GM12878 (cell line): ENCODE measurements around the gene HCN3. TPM values are rescaled to one million over a fixed set of nuclear protein-coding genes. Genes with fewer than 3 reads are reported as not detected.

Experiments
- ATAC-seq: fragments of 200-7000 bp; cut with Tn5 transposase; 3 replicates; pipeline ENCODE4 v1.9.1; 2020; ENCODE audit warnings: mild to moderate bottlenecking, moderate library complexity
- BruUV-seq: library from RNA; stranded (reverse); fragments of 400-500 nt; replicated peaks from 2 replicates; lab custom pipeline; 2021; lab: Mats Ljungman, UMichigan
- CTCF ChIA-PET: fragments of 300-600 bp; sonication (Branson Sonifier 250); formaldehyde crosslinking; extraction: SDS; loops from one replicate; lab custom pipeline; 2021; ENCODE audit warnings: inconsistent platforms; lab: Yijun Ruan, JAX
- POLR2A ChIA-PET: fragments of 350-600 bp; formaldehyde crosslinking; extraction: SDS; loops from one replicate; lab custom pipeline; 2021; ENCODE audit warnings: inconsistent platforms; lab: Charles Lee
- RAD21 ChIA-PET: fragments of 300-600 bp; sonication (Branson Sonifier 250); formaldehyde crosslinking; loops from one replicate; lab custom pipeline; 2023; ENCODE audit warnings: antibody characterized with exemption; ENCODE audit not compliant: unreplicated experiment; lab: Charles Lee
- SMC1A ChIA-PET: fragments of 300-600 bp; sonication (Branson Sonifier 250); formaldehyde crosslinking; loops from one replicate; lab custom pipeline; 2023; ENCODE audit not compliant: unreplicated experiment, uncharacterized antibody; lab: Charles Lee
- DNase-seq: peaks from one replicate; pipeline ENCODE4 v3.0.0-alpha.2; 2011; ENCODE audit warnings: low read depth, low spot score
- FAIRE-seq: peaks from 3 replicates; lab custom pipeline; 2011; peaks lifted over from hg19 to GRCh38; lab: Jason Lieb, UNC
- H2AFZ ChIP-seq: 2 replicates; pipeline ENCODE4 v1.6.0; 2011; ENCODE audit warnings: low read depth, low read length, control low read depth; ENCODE audit not compliant: control insufficient read depth
- H3K27ac ChIP-seq: 2 replicates; pipeline ENCODE4 v1.5.1; 2011; ENCODE audit warnings: control low read depth; ENCODE audit not compliant: control insufficient read depth, insufficient read depth
- H3K27me3 ChIP-seq, 2 experiments: replicated peaks in 1 of 2; 2 replicates each; pipeline versions ENCODE4 v1.6.0 to v1.6.1; 2011; ENCODE audit warnings: low read length in 1 of 2; ENCODE audit not compliant: control insufficient read depth in 2 of 2, insufficient read depth in 2 of 2
- H3K36me3 ChIP-seq, 2 experiments: 2 replicates each; pipeline ENCODE4 v1.5.1; 2011; ENCODE audit warnings: low read length in 1 of 2; ENCODE audit not compliant: control insufficient read depth in 2 of 2, insufficient read depth in 2 of 2
- H3K4me1 ChIP-seq: 2 replicates; pipeline ENCODE4 v1.6.1; 2011; ENCODE audit warnings: mild to moderate bottlenecking, low read length, moderate library complexity, mixed read lengths; ENCODE audit not compliant: control insufficient read depth, insufficient read depth
- H3K4me2 ChIP-seq: 2 replicates; pipeline ENCODE4 v1.6.0; 2011; ENCODE audit warnings: control low read depth; ENCODE audit not compliant: control insufficient read depth, insufficient read depth
- H3K4me3 ChIP-seq: fragments of 200-600 bp; sonication (generic); 2 replicates; pipeline ENCODE4 v1.5.1; 2016
- H3K79me2 ChIP-seq: 2 replicates; pipeline ENCODE4 v1.6.0; 2011; ENCODE audit warnings: low read length; ENCODE audit not compliant: control insufficient read depth, insufficient read depth
- H3K9ac ChIP-seq: 2 replicates; pipeline ENCODE4 v1.8.0; 2011; ENCODE audit warnings: low read length, control low read depth, mixed read lengths; ENCODE audit not compliant: control insufficient read depth, insufficient read depth
- H3K9me3 ChIP-seq: replicated peaks from 3 replicates; pipeline ENCODE4 v1.5.1; 2011; ENCODE audit warnings: mild to moderate bottlenecking, low read length; ENCODE audit not compliant: control insufficient read depth, insufficient read depth
- H4K20me1 ChIP-seq: 2 replicates; pipeline ENCODE4 v1.6.0; 2011; ENCODE audit not compliant: control insufficient read depth, insufficient read depth
- BCL11A ChIP-seq: IDR thresholded peaks from 2 replicates; pipeline ENCODE4 v1.6.1; 2011; ENCODE audit warnings: low read depth, low read length
- CREB1 ChIP-seq: IDR thresholded peaks from 2 replicates; pipeline ENCODE4 v1.6.1; 2012; ENCODE audit warnings: low read depth, mild to moderate bottlenecking, inconsistent platforms
- EP300 ChIP-seq, 2 experiments: fragments of 150-350 bp in 1 of 2; IDR thresholded peaks; 2 replicates each; pipeline ENCODE4 v1.6.1; 2011 to 2012; ENCODE audit warnings: low read depth in 2 of 2, low read length in 2 of 2, borderline replicate concordance in 1 of 2, improper control_type of control experiment in 1 of 2, inconsistent platforms in 1 of 2; ENCODE audit not compliant: control insufficient read depth in 1 of 2
- NFYB ChIP-seq: IDR thresholded peaks from 2 replicates; pipeline ENCODE4 v1.6.1; 2011; ENCODE audit warnings: low read depth, mild to moderate bottlenecking, low read length, improper control_type of control experiment, moderate library complexity; ENCODE audit not compliant: insufficient read depth
- NR2C2 ChIP-seq: IDR thresholded peaks from 2 replicates; pipeline ENCODE4 v1.6.1; 2011; ENCODE audit warnings: borderline replicate concordance, low read depth; ENCODE audit not compliant: control insufficient read depth, insufficient read length
- POLR2A ChIP-seq: IDR thresholded peaks from 2 replicates; pipeline ENCODE4 v1.6.1; 2011; ENCODE audit warnings: low read depth, mild to moderate bottlenecking, low read length
- RELA ChIP-seq: fragments of 450-650 bp; IDR thresholded peaks from 2 replicates; pipeline ENCODE4 v1.8.0; 2014; ENCODE audit warnings: borderline replicate concordance; ENCODE audit not compliant: partially characterized antibody
- SIX5 ChIP-seq: IDR thresholded peaks from 2 replicates; pipeline ENCODE4 v1.6.1; 2011; ENCODE audit warnings: mild to moderate bottlenecking, low read depth, low read length, moderate library complexity; ENCODE audit not compliant: severe bottlenecking
- SMAD1 ChIP-seq: fragments of 450-650 bp; IDR thresholded peaks from 2 replicates; pipeline ENCODE4 v1.6.1; 2018; ENCODE audit warnings: mild to moderate bottlenecking, low read depth; ENCODE audit not compliant: partially characterized antibody
- STAT1 ChIP-seq: fragments of 450-650 bp; conservative IDR thresholded peaks from 2 replicates; pipeline ENCODE4 v1.6.1; 2014; ENCODE audit warnings: antibody characterized with exemption, mild to moderate bottlenecking
- TBL1XR1 ChIP-seq: IDR thresholded peaks from 2 replicates; pipeline ENCODE4 v1.6.1; 2012; ENCODE audit warnings: low read depth, low read length, improper control_type of control experiment
- TCF3 ChIP-seq: IDR thresholded peaks from 2 replicates; pipeline ENCODE4 v1.6.1; 2012; ENCODE audit warnings: low read depth, mild to moderate bottlenecking, low read length, borderline replicate concordance; ENCODE audit not compliant: insufficient read depth
- ZBED1 ChIP-seq: IDR thresholded peaks from 2 replicates; pipeline ENCODE4 v1.6.1; 2016; ENCODE audit warnings: borderline replicate concordance
- ZNF274 ChIP-seq: IDR thresholded peaks from one replicate; pipeline ENCODE4 v1.8.0; 2011; ENCODE audit not compliant: insufficient read length, insufficient read depth
- ZNF592 ChIP-seq: fragments of 450-650 bp; IDR thresholded peaks from 2 replicates; pipeline ENCODE4 v1.6.1; 2017; ENCODE audit warnings: mild to moderate bottlenecking, moderate library complexity
- ZNF622 ChIP-seq: fragments of 450-650 bp; IDR thresholded peaks from 2 replicates; pipeline ENCODE4 v1.6.1; 2017; ENCODE audit warnings: mild to moderate bottlenecking, inconsistent platforms
- WGBS: methylation state at CpG from one replicate; pipeline ENCODE4 v1.1.6; 2016; ENCODE audit warnings: low lambda C conversion rate; ENCODE audit not compliant: insufficient replicate concordance, insufficient coverage; ENCODE audit errors: missing lambda C conversion rate; 5-methylcytosine and 5-hydroxymethylcytosine counted together
- in situ Hi-C: fragments of 300-500 bp; cut with MboI; formaldehyde crosslinking; loops from 9 replicates; pipeline ENCODE4 v1.14.3; 2018; ENCODE audit warnings: mixed read lengths
- intact Hi-C: fragments of 100-400 bp; cut with micrococcal nuclease; formaldehyde crosslinking; loops from one replicate; pipeline ENCODE4 v1.14.2; 2022; ENCODE audit not compliant: unreplicated experiment
- polyA plus RNA-seq, 11 experiments: library from polyadenylated mRNA; depleted of rRNA in 4 of 11; unstranded in 6 of 11; stranded (reverse) in 5 of 11; fragments of >200 nt; fragmentation: Nextera tagmentation in 4 of 11; fragmentation: Illumina TruSeq in 1 of 11; extraction: Ambion mirVana in 4 of 11; extraction: Trizol in 1 of 11; gene quantifications; 1 replicate in 1 of 11; 2 replicates in 10 of 11; pipeline versions ENCODE4 v1.2.1 to v1.2.3, GENCODE V29; 2011 to 2016; ENCODE audit warnings: inconsistent platforms in 2 of 11, missing spikeins in 2 of 11, low read depth in 1 of 11
- total RNA-seq, 4 experiments: library from RNA; depleted of rRNA in 3 of 4; stranded (reverse); fragments of >200 nt in 3 of 4; fragmentation: Illumina TruSeq in 1 of 4; extraction: Trizol in 1 of 4; gene quantifications; 2 replicates each; pipeline versions ENCODE4 v1.2.1 to v1.2.3, GENCODE V29; 2013 to 2021

The HCN3 gene
- total and polyA plus RNA-seq, 10 of the 15 experiments (the other 5 are each of a cell fraction or from before 2014, with no cell fraction given), result 0.08 to 4.1 (median 1.8) TPM

GRCh38 chr1:155296661-155297060 lies 19.4 kb downstream of the HCN3 start:
- in situ Hi-C loops (no loop called here), intact Hi-C loops (no loop called here)
- DNase-seq (no peak), ATAC-seq (no peak), FAIRE-seq (no peak)
- Histone ChIP-seq H3K36me3 (no peaks in the 10 kb centered on the region), H3K4me3 (no peak overlapping the region), H2AFZ (no peak overlapping the region), H3K27ac (no peak overlapping the region), H3K27me3 (no peaks in the 10 kb centered on the region; a peak in 1 of 4 replicates), H3K79me2 (no peaks in the 10 kb centered on the region), H4K20me1 (no peaks in the 10 kb centered on the region), H3K9me3 (no peaks in the 10 kb centered on the region), H3K4me1 (peaks cover 3% of the 10 kb centered on the region; the same call in 1 of the 2 replicates), H3K9ac (no peak overlapping the region), H3K4me2 (no peak overlapping the region)
- ChIA-PET CTCF (no interaction called here), POLR2A (interaction anchor here (0.5 to 1.3 kb wide), 3 partner anchors 11 to 37 kb away, joined by 4 to 8 read pairs (median 5); partner anchors contain the start of gene FDPS), SMC1A (interaction anchor here (1.0 kb wide), 1 partner anchor 18 kb away, joined by 3 read pairs; no protein-coding TSS in a partner anchor), RAD21 (no interaction called here)
- BruUV-seq, result no TSS peak
- WGBS, result 74% methylated on average over 3 of the region's 3 CpGs
- TF ChIP-seq SMAD1, result no peak
- TF ChIP-seq CREB1, result no peak
- TF ChIP-seq ZBED1, result no peak
- TF ChIP-seq BCL11A, result no peak
- TF ChIP-seq TBL1XR1, result no peak
- no peak for TF ChIP-seq ZNF622
- no peak for TF ChIP-seq ZNF274
- no peak for TF ChIP-seq NFYB
- TF ChIP-seq STAT1, result no peak
- no peak for TF ChIP-seq ZNF592
- no peak for TF ChIP-seq SIX5
- no peak for TF ChIP-seq POLR2A
- no peak for TF ChIP-seq EP300 (IDR thresholded peaks at IDR 0.05; ENCODE audit: borderline replicate concordance in 1 of 2, control insufficient read depth in 1 of 2, low read depth in 2 of 2, low read length in 2 of 2)
- TF ChIP-seq NR2C2, result no peak
- TF ChIP-seq TCF3, result no peak
- no peak for TF ChIP-seq RELA
